ENCODE data around the gene MACROD2.

MACROD2 gene

GRCh38 chr20:15204234-15204633 lies 1208.9 kb downstream of the MACROD2 start:
- no peak for DNase-seq

GRCh38 chr20:15205028-15205427 lies 1209.7 kb downstream of the MACROD2 start:
- DNase-seq: no peak

- DNase-seq: no peak
These were observed 1210.4 kb downstream of the MACROD2 start for GRCh38 chr20:15205719-15206118.

GRCh38 chr20:15209537-15209936 lies 1214.2 kb downstream of the MACROD2 start:
- no peak for DNase-seq

- DNase-seq: no peak
These were observed 1218.7 kb downstream of the MACROD2 start for GRCh38 chr20:15214051-15214450.

- DNase-seq: no peak
These were observed 1224.8 kb downstream of the MACROD2 start for GRCh38 chr20:15220009-15220656.

GRCh38 chr20:15220778-15221565 lies 1225.7 kb downstream of the MACROD2 start:
- DNase-seq: no peak

GRCh38 chr20:15222502-15223330 lies 1227.4 kb downstream of the MACROD2 start:
- DNase-seq: no peak

- DNase-seq: no peak
These were observed 1228.9 kb downstream of the MACROD2 start for GRCh38 chr20:15224199-15224598.

GRCh38 chr20:15227102-15227501 lies 1231.8 kb downstream of the MACROD2 start:
- no peak for DNase-seq

GRCh38 chr20:15232243-15232642 lies 1236.9 kb downstream of the MACROD2 start:
- DNase-seq: no peak

GRCh38 chr20:15235471-15236198 lies 1240.3 kb downstream of the MACROD2 start:
- DNase-seq: no peak

- DNase-seq: peak; percentile 98
These were observed 1241.5 kb downstream of the MACROD2 start for GRCh38 chr20:15236812-15237211.

- DNase-seq: no peak
These were observed 1244.4 kb downstream of the MACROD2 start for GRCh38 chr20:15239542-15240206.

- DNase-seq: no peak
These were observed 1245.5 kb downstream of the MACROD2 start for GRCh38 chr20:15240801-15241200.

GRCh38 chr20:15241681-15242080 lies 1246.4 kb downstream of the MACROD2 start:
- no peak for DNase-seq

- DNase-seq: peak; percentile 79
These were observed 1247.5 kb downstream of the MACROD2 start for GRCh38 chr20:15242773-15243172.

- peak; percentile 11 for DNase-seq
These were observed 1250.6 kb downstream of the MACROD2 start for GRCh38 chr20:15245896-15246295.

- no peak for DNase-seq
These were observed 1253.5 kb downstream of the MACROD2 start for GRCh38 chr20:15248618-15249395.

GRCh38 chr20:15251171-15251570 lies 1255.9 kb downstream of the MACROD2 start:
- DNase-seq: no peak

- no peak for DNase-seq
These were observed 1257.0 kb downstream of the MACROD2 start for GRCh38 chr20:15252304-15252703.

Measured in NCI-H2171 treated with DMSO at 0.1 percent for 48 hours (cell line).